GM19043 (cell line): Measurements from ENCODE around the gene ALDH1A2.
"Not testable (repeated sequence)": the region's sequence is repeated elsewhere in the genome, so short reads cannot be mapped to it uniquely, and the experiment has no call there.

Source experiments
- ATAC-seq: cut with Tn5 transposase; IDR thresholded peaks from one replicate; pipeline ENCODE4 v1.9.1; 2021; ENCODE audit warnings: low read depth; ENCODE audit not compliant: unreplicated experiment

Gene ALDH1A2

DNA sequence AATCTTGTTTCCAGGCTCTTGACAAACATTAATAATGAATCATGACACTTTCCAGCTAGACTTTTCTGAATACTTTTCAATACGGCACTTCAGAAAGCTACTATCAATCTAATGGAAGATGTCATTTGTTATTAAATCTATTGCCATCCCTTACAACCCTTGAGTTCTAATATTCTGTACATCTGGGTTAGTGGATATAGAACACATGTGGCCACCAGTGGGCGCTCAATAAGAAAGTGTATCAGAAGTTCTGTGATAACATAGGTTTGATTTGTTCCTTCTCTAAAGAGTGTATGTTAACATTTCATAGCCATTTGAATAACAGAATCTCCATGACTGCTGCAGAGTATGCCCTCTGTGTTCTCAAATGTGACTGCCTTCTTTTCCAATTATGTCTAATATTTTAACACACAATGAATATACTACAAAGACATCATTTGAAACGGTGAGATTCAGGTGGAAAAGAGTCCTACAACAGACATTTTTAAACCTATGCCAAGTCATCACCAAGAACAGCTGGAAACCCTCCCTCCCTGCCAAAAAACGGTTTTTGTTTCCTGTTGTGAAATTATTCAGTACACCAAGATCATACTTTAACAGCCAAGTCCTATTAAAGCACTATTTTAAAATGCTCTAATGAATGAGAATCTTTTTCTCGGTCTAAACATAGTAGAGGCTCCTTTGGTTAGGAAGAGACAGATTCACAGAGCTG lies 22.2 kb downstream of the ALDH1A2 start:
- ATAC-seq, result no peak

DNA sequence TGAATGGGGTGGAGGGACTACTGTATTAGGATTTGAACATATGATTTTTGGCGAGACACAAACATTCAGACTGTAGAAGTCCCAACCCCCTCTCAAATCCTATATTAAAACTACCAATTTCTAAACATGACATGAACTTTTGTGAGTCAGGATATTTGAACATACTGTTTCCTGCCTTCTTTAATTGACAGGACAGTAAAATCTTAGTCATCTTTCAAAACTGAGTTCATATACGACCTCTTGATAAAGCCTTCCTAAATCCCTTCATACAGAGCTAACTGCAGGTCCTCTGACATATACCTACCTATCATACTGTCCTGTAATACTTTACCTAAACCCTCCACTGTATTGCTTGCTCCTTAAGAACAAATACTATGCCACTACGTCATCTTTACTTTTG lies 23.5 kb downstream of the ALDH1A2 start:
- ATAC-seq, result no peak

DNA sequence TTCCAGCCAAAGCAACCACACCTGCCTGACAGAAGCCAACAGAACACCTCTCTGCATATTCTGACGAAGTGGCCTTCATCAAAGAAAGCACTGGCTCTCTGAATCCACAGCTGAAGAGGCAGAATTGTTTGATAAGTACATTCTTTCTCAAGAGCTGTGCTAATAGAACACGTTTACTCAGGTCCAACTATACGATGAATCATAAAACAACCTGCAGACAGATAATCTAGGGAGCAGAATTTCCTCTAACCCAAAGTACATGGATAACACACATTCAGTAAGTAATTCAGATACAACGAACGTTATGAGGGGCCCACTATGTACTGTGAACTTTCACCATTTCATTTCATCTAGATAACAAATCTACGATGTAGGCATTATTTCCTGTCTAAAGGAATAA lies 25.4 kb downstream of the ALDH1A2 start:
- ATAC-seq, result no peak

DNA sequence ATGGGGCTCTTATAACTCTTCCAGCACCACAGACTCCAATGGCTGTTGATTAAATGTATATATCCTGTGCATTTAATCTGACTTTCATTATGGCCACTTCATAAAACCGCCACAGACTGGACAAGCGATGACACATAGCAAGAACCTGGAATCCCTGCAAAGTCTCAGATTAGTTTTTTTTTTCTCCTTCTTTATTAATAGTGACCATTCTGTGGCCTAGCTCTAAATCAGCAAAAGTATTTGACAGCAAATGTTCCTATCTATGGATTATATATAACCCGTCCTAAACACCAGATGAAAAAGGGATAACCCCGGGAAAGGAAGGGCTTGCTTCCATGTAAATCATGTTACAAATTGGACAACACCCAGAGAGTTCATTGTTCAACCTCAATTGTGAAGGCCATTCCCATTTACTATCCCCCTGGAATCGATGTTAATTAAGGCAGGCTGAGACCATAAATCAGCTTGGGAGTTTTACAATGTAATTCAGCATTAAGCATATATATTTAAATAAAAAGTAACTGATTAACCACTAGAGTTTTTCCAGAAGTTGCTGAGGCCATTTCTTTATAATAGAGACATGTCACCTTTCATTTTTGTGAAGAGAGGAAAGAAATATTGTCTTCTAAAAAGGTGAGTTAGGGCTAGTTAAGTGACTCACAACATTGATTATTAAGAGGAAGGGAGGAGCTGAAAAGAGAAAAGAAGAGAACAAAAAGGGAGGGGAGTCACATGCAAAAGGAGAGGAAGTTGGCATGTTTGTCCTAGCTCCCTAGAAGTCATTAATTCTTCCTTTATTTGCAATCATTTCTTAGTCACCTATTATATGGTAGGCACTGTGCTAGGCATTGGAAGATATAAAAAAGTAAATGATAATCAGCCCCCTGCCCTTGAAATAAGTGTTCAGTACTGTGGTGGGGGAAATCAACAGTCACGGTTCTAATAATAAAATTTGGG lies 26.2 kb downstream of the ALDH1A2 start:
- ATAC-seq, result no peak

DNA sequence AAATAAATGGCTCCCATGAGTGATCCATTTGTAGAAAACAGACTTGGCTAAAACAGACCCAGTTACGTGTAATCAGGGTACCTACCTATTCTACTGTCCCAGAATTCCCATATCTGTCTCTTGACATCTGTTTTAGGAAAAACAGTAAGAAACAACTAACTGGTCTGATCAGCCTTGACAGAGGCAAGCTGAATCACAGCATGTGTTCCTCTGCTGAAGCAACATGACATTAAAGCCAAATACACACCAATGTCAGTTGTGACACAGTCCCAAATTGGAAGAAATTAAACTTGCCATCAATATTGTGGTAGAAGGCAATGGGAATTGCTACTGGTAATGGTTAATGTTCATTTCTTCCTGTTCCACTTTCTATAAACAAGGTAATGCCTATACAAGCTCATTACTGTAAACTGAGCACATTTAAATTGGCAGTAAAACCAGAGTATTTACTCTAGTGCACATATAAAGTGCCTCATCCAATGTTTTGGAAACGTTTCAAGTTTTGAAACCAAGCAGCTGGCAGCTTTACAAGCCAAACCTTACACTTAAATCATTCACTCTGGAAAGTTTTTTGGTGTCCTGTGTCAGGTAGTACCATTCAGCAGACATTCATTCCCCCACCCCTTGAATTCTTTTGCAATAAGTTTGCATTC lies 27.0 kb downstream of the ALDH1A2 start:
- ATAC-seq, result no peak

DNA sequence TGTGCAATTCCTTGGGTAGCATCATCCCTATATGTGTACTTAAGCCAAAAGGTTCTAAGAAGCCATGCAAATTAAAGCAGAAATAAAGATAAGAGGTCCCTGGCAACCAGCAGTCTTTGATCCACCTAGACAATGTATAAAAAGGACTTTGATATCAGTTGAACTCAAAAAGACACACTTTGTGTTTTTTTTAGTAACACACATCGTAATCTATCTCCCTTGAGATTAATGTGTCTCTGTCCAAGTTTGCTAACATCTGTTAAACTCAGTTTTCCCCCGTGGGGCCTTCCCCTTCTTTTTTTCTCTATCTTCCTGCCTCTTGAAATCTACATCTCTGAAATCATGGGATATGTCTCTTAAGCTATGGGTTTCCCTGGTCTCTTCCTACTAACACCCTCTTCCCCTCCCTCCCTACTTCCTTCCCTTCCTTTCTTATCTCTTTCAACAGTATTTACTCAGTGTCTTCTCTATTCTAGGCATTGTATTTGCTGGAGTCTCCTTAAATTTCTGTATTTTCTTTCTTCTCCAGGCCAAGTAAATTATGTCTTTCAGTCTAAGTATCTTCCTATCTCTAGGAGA lies 27.7 kb downstream of the ALDH1A2 start:
- no peak for ATAC-seq

DNA sequence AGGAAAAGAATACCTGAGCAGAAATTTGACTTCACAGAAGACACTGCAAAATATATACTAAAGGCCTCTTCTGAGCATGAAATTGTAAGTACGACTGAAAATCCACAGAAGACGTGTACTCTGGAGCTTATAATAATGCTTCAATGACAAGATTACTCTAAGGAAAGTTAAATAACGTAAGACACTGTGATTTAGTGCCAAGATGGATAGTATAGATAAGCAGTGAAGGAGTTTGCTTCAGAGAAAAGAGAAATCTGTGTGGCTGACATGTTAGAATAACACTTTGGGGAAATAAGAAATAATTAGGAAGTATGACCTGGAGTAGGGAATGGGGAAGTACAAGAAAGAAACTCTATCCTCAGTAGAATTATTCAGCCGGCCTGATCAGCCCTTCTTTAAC lies 28.9 kb downstream of the ALDH1A2 start:
- no peak for ATAC-seq

DNA sequence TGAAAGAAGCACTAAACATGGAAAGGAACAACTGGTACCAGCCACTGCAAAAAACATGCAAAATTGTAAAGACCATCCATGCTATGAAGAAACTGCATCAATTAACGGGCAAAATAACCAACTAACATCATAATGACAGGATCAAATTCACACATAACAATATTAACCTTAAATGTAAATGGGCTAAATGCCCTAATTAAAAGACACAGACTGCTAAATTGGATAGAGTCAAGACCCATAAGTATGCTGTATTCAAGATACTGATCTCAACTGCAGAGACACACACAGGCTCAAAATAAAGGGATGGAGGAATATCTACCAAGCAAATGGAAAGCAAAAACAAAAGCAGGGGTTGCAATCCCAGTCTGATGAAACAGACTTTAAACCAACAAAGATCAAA lies 37.1 kb downstream of the ALDH1A2 start:
- ATAC-seq, result not testable (repeated sequence)

DNA sequence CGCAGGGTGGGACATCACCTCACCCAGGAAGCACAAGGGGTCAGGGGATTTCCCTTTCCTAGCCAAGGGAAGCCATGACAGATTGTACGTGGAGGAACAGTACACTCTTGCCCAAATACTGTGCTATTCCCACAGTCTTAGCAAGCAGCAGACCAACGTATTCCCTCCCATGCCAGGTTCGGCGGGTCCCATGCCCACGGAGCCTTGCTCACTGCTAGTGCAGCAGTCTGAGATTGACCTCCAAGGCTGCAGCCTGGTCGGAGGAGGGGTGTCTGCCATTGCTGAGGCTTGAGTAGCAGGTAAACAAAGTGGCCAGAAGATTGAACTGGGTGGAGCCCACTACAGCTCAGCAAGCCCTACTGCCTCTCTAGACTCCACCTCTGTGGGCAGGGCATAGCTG lies 39.0 kb downstream of the ALDH1A2 start:
- ATAC-seq, result no peak

DNA sequence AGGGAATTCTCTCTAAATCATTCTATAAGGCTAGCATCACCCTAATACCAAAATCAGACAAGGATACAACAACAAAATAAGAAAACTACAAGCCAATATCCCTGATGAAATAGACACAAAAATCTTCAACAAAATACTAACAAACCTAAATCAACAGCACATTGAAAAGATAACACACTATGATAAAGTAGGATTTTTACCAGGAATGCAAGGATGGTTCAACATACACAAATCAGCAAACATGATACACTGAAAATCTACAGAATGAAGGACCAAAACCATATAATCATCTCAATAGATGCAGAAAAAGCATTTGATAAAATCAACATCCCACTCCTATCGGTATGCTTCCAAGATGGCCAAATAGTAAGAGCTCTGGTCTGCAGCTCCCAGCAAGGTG lies 39.5 kb downstream of the ALDH1A2 start:
- ATAC-seq, result no peak

DNA sequence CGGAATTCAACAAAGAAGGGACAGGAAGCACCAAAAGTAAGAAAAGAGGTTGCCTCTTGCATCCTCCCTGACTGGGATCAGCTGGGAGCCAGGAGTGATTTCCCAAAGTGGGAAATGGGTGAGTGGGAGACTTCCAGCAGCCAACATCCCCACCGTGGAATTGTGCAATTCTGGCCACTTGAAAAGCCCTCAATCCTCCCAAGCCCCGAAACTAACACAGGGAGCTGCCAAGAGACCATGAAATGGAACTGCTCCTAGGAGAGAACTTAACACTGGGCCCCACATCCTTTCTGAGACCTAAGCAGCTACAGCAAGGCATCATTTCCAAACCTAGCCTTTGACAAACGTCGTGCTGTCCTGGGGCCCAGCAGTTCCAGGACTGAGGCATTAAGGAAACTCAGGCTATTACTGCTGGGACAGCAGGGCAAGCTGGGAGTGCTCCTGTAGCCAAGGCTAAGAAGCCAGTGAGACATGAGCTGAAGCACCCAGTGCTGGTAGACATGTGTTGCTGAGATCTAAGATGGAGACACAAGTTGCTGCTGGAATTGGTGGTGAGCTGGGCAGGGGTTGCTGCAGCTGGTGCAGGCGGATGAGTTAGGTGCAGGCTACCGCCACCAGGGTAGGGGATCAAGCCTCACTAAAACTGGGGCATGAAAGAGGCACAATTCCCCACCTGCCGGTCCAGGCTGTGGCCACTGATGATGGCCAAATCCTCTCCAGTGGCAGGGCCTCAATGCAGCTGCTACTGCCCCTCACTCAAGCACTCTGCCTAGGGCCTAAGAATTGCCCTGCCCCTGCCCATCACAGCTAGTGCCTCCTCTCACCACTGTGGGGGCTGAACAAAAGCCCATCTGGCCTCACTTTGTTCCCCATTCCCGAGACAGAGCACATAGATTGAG lies 43.9 kb downstream of the ALDH1A2 start:
- ATAC-seq, result no peak

DNA sequence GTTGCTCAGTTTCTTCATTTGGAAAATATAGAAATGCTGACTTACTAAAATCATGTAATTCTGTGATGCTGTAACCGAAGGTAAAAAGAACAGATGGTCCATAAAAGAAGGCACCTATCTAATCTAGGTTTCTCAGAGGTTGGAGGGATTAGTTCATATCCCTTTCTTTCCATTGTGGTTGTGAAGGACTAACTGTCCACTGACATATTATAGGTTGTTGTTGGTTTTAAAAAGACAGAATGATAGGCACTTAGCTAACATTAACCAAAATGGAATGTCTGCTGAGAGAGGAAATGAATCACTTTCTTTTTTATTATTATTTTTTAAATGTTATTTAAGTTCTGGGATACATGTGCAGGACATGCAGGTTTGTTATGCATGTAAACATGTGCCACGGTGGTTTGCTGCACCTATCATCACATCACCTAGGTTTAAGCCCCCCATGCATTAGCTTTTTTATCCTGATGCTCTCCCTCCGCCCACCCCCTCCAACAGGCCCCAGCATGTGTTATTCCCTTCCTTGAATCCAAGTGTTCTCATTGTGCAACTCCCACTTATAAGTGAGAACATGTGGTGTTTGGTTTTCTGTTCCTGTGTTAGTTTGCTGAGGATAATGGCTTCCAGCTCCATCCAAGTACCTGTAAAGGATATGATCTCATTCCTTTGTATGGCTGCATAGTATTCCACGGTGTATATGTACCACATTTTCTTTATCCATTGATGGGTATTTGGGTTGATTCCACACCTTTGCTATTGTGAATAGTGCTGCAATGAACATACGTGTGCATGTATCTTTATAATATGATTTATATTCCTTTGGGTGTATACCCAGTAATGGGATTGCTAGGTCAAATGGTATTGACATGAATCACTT lies 45.8 kb downstream of the ALDH1A2 start:
- no peak for ATAC-seq

DNA sequence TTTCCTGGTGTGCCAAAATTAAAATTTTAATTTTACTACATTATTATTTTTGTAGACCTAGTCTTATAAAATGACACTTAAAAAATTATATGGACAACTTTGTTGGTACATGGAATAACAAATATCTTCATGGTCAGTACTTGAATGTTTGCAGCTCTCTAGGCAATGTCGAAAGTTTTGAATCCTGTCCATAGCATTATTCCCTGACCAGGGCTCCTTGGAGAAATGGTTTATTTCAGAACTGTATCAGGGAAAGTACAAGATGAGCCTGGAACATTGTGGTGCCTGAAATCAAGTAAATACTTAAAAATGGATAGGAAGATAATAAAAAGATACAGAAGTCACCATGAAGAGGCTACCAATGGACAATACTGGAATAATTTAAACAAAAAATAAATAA lies 47.6 kb downstream of the ALDH1A2 start:
- no peak for ATAC-seq

DNA sequence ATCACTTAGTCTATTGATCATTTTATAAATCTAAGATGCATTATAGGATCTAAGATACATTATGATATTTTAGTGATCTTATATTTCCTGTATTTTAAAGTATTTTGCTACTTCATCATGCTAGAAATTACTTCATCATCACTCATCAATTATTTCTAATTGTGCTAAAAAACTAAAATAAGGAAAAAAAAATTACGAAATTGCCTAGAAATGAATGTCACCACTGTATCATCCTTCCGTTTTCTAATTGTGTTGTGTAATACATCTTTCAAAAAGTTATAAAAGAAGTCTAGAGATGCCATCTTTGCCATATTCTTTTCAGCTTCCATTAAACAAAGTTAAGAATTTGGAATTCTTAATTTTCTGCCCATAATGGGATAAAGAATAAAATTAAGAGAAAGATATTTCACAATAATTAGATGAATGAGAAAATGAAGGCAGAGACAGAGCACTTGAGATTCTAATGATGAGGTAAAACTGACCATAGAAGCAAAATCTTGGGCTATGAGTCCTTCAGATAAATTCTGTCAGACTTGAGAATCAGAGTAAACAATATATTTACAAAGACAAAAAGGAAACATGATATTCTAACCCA lies 48.8 kb downstream of the ALDH1A2 start:
- ATAC-seq, result no peak

DNA sequence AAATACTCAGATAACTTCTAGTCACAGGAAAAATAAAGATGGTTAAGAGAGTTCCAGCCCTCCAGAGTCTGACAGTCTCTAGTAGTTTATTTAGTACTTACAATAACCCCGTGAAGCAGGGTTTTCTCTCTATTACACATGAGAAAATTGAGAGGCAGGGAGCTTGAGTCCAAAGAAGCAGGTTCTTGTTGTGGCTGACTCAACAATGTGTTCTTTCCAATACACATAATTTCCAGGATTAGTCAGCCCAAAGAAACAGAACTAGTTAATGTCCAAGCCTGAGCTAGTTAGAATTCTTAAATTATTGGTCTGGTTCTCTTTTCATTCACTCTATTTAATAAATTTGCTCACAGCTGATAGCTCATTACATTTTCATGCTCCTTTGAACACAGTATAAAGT lies 49.9 kb downstream of the ALDH1A2 start:
- ATAC-seq, result no peak

DNA sequence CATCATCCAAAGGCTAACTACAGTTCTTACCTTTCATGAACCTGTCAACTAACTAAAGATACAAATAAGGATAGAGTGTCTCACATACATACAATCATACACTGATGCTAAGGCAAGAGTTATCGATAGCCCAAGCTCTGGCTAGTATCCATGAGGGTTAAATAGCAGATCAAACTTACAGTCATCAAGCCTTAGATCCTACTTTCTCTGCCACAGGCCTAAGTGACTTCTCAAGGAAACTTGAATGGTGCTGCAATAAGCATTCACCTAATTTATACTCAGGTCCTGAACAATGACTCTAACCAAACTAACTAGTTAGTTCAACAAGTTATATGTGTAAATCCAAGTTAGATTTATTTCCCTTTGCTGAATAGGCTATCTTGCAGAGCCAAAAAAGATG lies 51.0 kb downstream of the ALDH1A2 start:
- no peak for ATAC-seq

DNA sequence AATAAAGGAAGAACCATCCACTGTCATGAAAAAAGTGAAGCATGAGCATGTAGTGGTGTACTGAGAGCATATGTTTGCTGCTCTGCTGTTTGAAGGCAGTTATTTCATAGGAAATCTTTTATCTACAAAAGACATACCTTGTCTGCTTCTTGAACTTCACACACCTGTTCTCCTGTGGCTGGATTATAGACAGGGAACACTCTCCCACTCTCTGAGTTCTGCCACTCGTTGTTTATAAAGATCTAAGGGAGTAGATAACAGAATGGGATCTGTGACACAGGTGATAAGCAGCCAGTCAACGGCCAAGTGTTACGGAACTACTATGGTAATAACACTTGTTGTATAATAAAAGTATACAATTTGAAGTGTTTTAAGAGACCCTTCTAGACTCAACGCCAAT lies 51.5 kb downstream of the ALDH1A2 start:
- ATAC-seq, result no peak

DNA sequence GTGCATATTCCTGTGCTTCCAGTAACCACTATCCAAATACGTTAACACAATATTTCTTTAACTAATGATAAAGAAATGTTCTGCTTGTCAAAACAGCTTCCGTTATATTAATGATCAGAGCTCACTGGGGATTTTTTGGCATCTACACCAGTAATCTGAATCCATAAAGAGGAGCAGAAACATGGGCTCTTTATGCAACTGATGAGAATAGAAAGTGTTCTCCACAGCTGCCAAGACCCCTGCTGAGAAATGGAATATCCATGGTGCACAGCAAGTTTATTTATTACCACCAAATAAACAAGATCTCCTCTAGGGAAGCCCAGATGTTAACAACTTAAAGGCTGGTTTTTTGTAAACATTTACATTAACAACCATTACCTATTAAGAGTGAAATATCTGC lies 54.5 kb downstream of the ALDH1A2 start:
- no peak for ATAC-seq

DNA sequence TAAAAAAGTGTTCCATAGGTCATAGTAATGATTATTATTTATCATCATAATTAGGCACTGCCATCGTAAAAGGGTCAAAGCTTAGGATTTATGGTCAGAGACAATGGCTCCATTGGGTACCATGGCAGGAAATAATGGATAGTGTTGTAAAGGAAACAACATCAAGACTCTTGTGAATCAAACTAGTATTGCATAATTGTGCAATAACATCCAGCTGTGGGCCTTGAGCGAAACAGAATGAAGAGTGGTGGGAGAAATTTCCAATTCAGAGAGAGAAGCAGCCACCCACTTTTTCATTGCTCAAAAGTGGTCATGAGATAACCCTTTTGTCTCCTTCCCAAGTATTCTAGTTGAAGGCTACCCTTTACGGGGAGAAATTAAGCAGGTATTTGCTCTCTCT lies 61.7 kb downstream of the ALDH1A2 start:
- ATAC-seq, result no peak
